HepG2 (cell line): ENCODE results near the gene LRIG1.

Source experiments
- RFX5 ChIP-seq: IDR thresholded peaks from 2 replicates; pipeline ENCODE4 v1.6.1; 2011; ENCODE audit warnings: low read depth, low read length, improper control_type of control experiment
- ZNF569 ChIP-seq: sonication (generic); formaldehyde crosslinking; IDR thresholded peaks from 2 replicates; pipeline ENCODE4 v1.5.0; 2020; ENCODE audit warnings: mild to moderate bottlenecking, missing genetic modification reagents, moderate library complexity, borderline replicate concordance

DNA sequence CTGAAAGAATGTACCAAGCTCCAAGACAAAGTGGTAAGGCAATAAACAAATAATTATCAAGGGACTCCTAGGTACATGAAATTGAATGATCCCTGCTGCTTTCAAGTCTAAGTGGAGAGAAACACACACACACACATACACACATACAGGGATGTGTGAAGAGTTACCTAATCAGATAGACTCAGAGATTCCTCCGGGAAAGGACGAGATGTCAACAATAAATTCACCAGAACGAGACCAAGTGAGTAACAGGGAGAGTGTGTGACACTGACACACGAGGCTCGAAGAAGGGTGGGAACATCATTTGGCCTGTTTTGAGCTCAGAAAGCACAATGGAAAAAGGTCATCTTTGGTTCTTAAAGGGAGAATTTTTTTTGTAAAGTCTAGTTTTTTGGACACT lies 13.4 kb downstream of the LRIG1 start:
- TF ChIP-seq RFX5 (no peak), ZNF569 (CRISPR knock-in tag) (no peak)
